Measurements from ENCODE around the gene ISM1.

Gene ISM1

GRCh38 chr20:13243826-13244376 lies 22.8 kb downstream of the ISM1 start:
- H3K27me3 ChIP-seq (replicated peaks; ENCODE audit: control insufficient read depth, insufficient read depth, low read length): no peaks in the 10 kb centered on the region
- no peaks in the 10 kb centered on the region for H3K36me3 ChIP-seq (ENCODE audit: control insufficient read depth, insufficient read depth, low read length, severe bottlenecking)
- H3K9me3 ChIP-seq (ENCODE audit: control insufficient read depth, low read length): no peaks in the 10 kb centered on the region
- no peak overlapping the region for H3K4me3 ChIP-seq (ENCODE audit: low read length)
- H3K4me1 ChIP-seq (ENCODE audit: control insufficient read depth, insufficient read depth, low read length): peaks cover 13% of the 10 kb centered on the region
- DNase-seq (ENCODE audit: low read depth): peak; percentile 72
- H3K9ac ChIP-seq (ENCODE audit: low read length): no peak overlapping the region

- Histone ChIP-seq H3K9me3 (ENCODE audit: control insufficient read depth, low read length) (no peaks in the 10 kb centered on the region), H3K27me3 (replicated peaks; ENCODE audit: control insufficient read depth, insufficient read depth, low read length) (no peaks in the 10 kb centered on the region), H3K4me1 (ENCODE audit: control insufficient read depth, insufficient read depth, low read length) (peaks cover 21% of the 10 kb centered on the region), H3K36me3 (ENCODE audit: control insufficient read depth, insufficient read depth, low read length, severe bottlenecking) (no peaks in the 10 kb centered on the region), H3K9ac (ENCODE audit: low read length) (no peak overlapping the region), H3K4me3 (ENCODE audit: low read length) (no peak overlapping the region)
- DNase-seq (ENCODE audit: low read depth): no peak
These were observed 24.2 kb downstream of the ISM1 start for GRCh38 chr20:13245250-13245723.

DNA sequence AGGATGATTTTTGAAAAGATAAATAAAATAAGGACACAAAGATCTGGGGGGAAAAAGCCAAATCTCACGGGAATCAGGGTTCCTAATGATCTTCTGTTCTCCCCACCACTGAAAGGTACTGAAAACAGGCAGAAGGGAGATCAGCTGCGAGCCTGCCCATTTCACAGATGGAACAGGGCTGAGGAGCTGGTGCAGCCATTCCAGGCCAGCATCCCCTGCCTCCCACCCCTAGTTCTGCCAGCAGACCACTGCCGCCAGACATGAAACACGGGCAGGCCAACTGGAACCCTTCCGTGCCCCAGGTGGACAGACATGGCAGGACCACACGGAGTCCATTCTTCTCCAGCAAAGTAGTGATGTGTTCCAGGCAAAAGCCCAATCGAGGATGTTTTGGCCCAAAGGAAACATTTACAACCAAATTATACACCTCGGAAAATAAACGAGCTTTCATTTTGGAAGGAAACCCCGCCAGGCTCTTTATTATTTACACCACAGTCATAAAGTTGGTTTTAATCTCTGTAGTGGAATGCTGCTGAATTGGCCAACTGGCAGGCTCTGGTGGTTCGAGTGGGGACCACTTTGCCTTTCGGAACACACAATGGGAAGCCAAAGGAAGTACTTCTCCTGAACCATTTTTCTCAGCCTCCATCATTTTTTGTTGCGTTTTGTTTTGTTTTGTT lies 28.2 kb downstream of the ISM1 start:
- H3K9ac ChIP-seq (ENCODE audit: low read length): no peak overlapping the region
- H3K27me3 ChIP-seq (replicated peaks; ENCODE audit: control insufficient read depth, insufficient read depth, low read length): no peaks in the 10 kb centered on the region
- no peaks in the 10 kb centered on the region for H3K36me3 ChIP-seq (ENCODE audit: control insufficient read depth, insufficient read depth, low read length, severe bottlenecking)
- DNase-seq (ENCODE audit: low read depth): no peak
- H3K4me3 ChIP-seq (ENCODE audit: low read length): peak overlapping the region; percentile 39
- H3K4me1 ChIP-seq (ENCODE audit: control insufficient read depth, insufficient read depth, low read length): peaks cover 28% of the 10 kb centered on the region
- no peaks in the 10 kb centered on the region for H3K9me3 ChIP-seq (ENCODE audit: control insufficient read depth, low read length)

DNA sequence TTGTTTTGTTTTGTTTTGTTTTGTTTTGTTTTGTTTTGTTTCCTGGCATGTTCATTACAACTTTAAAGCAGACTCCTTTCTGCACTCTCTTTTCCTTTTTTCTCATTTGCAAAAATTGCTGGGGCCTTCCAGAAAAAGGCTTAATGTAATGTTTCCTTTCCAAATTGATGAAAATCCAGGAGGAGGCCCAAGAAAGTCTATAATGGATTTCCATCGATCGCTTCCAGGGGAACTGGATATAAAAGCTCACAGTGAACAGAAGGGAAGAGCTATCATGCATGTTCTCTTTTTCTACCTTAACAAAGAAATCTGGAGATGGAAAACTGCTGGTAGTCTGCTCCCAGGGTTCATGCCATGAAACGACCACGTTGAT lies 28.7 kb downstream of the ISM1 start:
- DNase-seq (ENCODE audit: low read depth): no peak
- no peaks in the 10 kb centered on the region for H3K27me3 ChIP-seq (replicated peaks; ENCODE audit: control insufficient read depth, insufficient read depth, low read length)
- H3K4me3 ChIP-seq (ENCODE audit: low read length): peak overlapping the region; percentile 39
- H3K9me3 ChIP-seq (ENCODE audit: control insufficient read depth, low read length): no peaks in the 10 kb centered on the region
- no peak overlapping the region for H3K9ac ChIP-seq (ENCODE audit: low read length)
- no peaks in the 10 kb centered on the region for H3K36me3 ChIP-seq (ENCODE audit: control insufficient read depth, insufficient read depth, low read length, severe bottlenecking)
- peaks cover 27% of the 10 kb centered on the region for H3K4me1 ChIP-seq (ENCODE audit: control insufficient read depth, insufficient read depth, low read length)

DNA sequence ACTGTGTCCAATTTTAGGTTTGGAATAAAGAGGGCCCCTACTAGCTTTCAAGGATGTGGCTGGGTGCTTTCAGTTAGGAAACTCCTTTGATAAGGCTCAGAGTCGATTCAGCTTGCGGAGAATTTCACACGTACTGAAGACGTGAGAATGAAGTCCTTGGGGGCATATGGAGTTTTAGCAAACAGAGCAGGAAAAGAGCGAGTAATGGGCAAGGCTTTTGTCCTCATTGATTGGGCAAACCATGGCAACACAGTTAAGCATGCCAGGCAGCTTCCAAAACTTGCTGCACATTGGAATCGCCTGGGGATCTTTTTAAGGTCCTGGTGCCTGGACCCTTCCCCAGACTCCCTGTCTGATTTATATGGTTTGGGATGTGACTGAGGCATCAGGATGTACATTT lies 29.2 kb downstream of the ISM1 start:
- no peak overlapping the region for H3K9ac ChIP-seq (ENCODE audit: low read length)
- peaks cover 27% of the 10 kb centered on the region for H3K4me1 ChIP-seq (ENCODE audit: control insufficient read depth, insufficient read depth, low read length)
- no peak for DNase-seq (ENCODE audit: low read depth)
- H3K4me3 ChIP-seq (ENCODE audit: low read length): no peak overlapping the region
- H3K9me3 ChIP-seq (ENCODE audit: control insufficient read depth, low read length): no peaks in the 10 kb centered on the region
- no peaks in the 10 kb centered on the region for H3K27me3 ChIP-seq (replicated peaks; ENCODE audit: control insufficient read depth, insufficient read depth, low read length)
- H3K36me3 ChIP-seq (ENCODE audit: control insufficient read depth, insufficient read depth, low read length, severe bottlenecking): no peaks in the 10 kb centered on the region

- DNase-seq (ENCODE audit: low read depth): peak; percentile 20
- no peaks in the 10 kb centered on the region for H3K36me3 ChIP-seq (ENCODE audit: control insufficient read depth, insufficient read depth, low read length, severe bottlenecking)
- peak overlapping the region; percentile 45 for H3K4me3 ChIP-seq (ENCODE audit: low read length)
- H3K9me3 ChIP-seq (ENCODE audit: control insufficient read depth, low read length): no peaks in the 10 kb centered on the region
- H3K27me3 ChIP-seq (replicated peaks; ENCODE audit: control insufficient read depth, insufficient read depth, low read length): no peaks in the 10 kb centered on the region
- H3K4me1 ChIP-seq (ENCODE audit: control insufficient read depth, insufficient read depth, low read length): peaks cover 27% of the 10 kb centered on the region
- H3K9ac ChIP-seq (ENCODE audit: low read length): peak overlapping the region; percentile 47
These were observed 30.2 kb downstream of the ISM1 start for GRCh38 chr20:13251106-13251903.

DNA sequence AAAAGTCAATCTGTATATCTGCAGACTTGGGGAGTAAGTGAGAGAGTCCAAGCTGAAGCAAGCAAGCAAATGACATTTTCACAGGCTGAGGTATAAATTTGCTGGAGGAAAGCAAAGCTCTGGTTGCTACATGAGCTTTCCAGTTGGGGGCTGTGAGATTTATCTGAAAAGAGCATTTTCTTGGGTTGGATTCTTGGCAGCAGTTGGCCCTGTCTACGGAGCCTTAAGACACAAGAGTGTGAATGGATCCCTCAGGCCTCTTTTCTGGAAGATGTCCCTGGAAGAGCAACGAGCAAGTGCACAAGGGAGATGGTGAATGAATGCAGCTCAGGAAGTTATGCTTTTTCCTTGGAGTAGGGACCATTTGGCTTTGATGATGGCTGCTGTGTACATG lies 30.8 kb downstream of the ISM1 start:
- DNase-seq (ENCODE audit: low read depth): no peak
- Histone ChIP-seq H3K36me3 (ENCODE audit: control insufficient read depth, insufficient read depth, low read length, severe bottlenecking) (no peaks in the 10 kb centered on the region), H3K9me3 (ENCODE audit: control insufficient read depth, low read length) (no peaks in the 10 kb centered on the region), H3K4me1 (ENCODE audit: control insufficient read depth, insufficient read depth, low read length) (peaks cover 27% of the 10 kb centered on the region), H3K4me3 (ENCODE audit: low read length) (peak overlapping the region; percentile 38), H3K9ac (ENCODE audit: low read length) (no peak overlapping the region), H3K27me3 (replicated peaks; ENCODE audit: control insufficient read depth, insufficient read depth, low read length) (no peaks in the 10 kb centered on the region)

- no peak overlapping the region for H3K4me3 ChIP-seq (ENCODE audit: low read length)
- no peak overlapping the region for H3K9ac ChIP-seq (ENCODE audit: low read length)
- no peak for DNase-seq (ENCODE audit: low read depth)
- H3K4me1 ChIP-seq (ENCODE audit: control insufficient read depth, insufficient read depth, low read length): peaks cover 19% of the 10 kb centered on the region
- H3K27me3 ChIP-seq (replicated peaks; ENCODE audit: control insufficient read depth, insufficient read depth, low read length): no peaks in the 10 kb centered on the region
- no peaks in the 10 kb centered on the region for H3K36me3 ChIP-seq (ENCODE audit: control insufficient read depth, insufficient read depth, low read length, severe bottlenecking)
- H3K9me3 ChIP-seq (ENCODE audit: control insufficient read depth, low read length): no peaks in the 10 kb centered on the region
These were observed 34.3 kb downstream of the ISM1 start for GRCh38 chr20:13255356-13255755.

- Histone ChIP-seq H3K9ac (ENCODE audit: low read length) (no peak overlapping the region), H3K36me3 (ENCODE audit: control insufficient read depth, insufficient read depth, low read length, severe bottlenecking) (no peaks in the 10 kb centered on the region), H3K4me1 (ENCODE audit: control insufficient read depth, insufficient read depth, low read length) (peaks cover 11% of the 10 kb centered on the region), H3K9me3 (ENCODE audit: control insufficient read depth, low read length) (no peaks in the 10 kb centered on the region), H3K4me3 (ENCODE audit: low read length) (no peak overlapping the region), H3K27me3 (replicated peaks; ENCODE audit: control insufficient read depth, insufficient read depth, low read length) (no peaks in the 10 kb centered on the region)
- DNase-seq (ENCODE audit: low read depth): no peak
These were observed 35.5 kb downstream of the ISM1 start for GRCh38 chr20:13256606-13257005.

DNA sequence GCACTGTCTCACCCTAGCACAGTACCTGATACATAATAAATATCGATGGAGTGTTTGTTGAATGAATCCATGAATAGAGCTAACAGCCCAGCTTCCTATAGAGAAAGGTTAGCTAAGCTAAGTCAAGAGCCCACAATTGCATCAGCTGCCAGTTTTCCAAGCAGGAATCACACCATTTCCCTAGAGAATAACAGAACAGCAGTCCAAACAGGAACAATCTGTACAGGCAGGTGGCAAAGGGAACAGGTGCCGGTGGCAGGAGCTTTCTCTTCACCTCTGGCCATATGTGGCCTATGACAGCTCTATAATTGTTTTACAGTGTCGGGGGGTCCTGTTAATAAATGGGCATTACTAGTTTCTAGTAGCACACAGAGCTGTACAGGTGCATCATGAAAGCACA lies 38.8 kb downstream of the ISM1 start:
- peaks cover 4% of the 10 kb centered on the region for H3K4me1 ChIP-seq (ENCODE audit: control insufficient read depth, insufficient read depth, low read length)
- H3K9ac ChIP-seq (ENCODE audit: low read length): no peak overlapping the region
- no peaks in the 10 kb centered on the region for H3K9me3 ChIP-seq (ENCODE audit: control insufficient read depth, low read length)
- no peaks in the 10 kb centered on the region for H3K36me3 ChIP-seq (ENCODE audit: control insufficient read depth, insufficient read depth, low read length, severe bottlenecking)
- H3K4me3 ChIP-seq (ENCODE audit: low read length): no peak overlapping the region
- DNase-seq (ENCODE audit: low read depth): no peak
- no peaks in the 10 kb centered on the region for H3K27me3 ChIP-seq (replicated peaks; ENCODE audit: control insufficient read depth, insufficient read depth, low read length)

- H3K4me3 ChIP-seq (ENCODE audit: low read length): no peak overlapping the region
- DNase-seq (ENCODE audit: low read depth): no peak
- H3K9ac ChIP-seq (ENCODE audit: low read length): no peak overlapping the region
- H3K9me3 ChIP-seq (ENCODE audit: control insufficient read depth, low read length): no peaks in the 10 kb centered on the region
- no peaks in the 10 kb centered on the region for H3K36me3 ChIP-seq (ENCODE audit: control insufficient read depth, insufficient read depth, low read length, severe bottlenecking)
- H3K4me1 ChIP-seq (ENCODE audit: control insufficient read depth, insufficient read depth, low read length): peaks cover 4% of the 10 kb centered on the region
- no peaks in the 10 kb centered on the region for H3K27me3 ChIP-seq (replicated peaks; ENCODE audit: control insufficient read depth, insufficient read depth, low read length)
These were observed 39.7 kb downstream of the ISM1 start for GRCh38 chr20:13260650-13261279.
